ENCODE results near the gene TMED4. TPM values are rescaled to one million over a fixed set of nuclear protein-coding genes. Genes with fewer than 3 reads are reported as not detected.

The TMED4 gene
- total and polyA plus RNA-seq, 10 of the 15 experiments (the other 5 are each of a cell fraction or from before 2014, with no cell fraction given) = 20.8 to 71.3 (median 51.0) TPM

- TF ChIP-seq PAX8 (IDR thresholded peaks at IDR 0.05) (no peak), WRNIP1 (IDR thresholded peaks at IDR 0.05; ENCODE audit: borderline replicate concordance, low read depth, low read length) (no peak), BHLHE40 (IDR thresholded peaks at IDR 0.05; ENCODE audit: borderline replicate concordance in 1 of 2, low read depth in 2 of 2, low read length in 1 of 2) (no peak), TCF3 (IDR thresholded peaks at IDR 0.05; ENCODE audit: borderline replicate concordance, insufficient read depth, low read depth, low read length) (no peak), ZNF274 (IDR thresholded peaks at IDR 0.05; ENCODE audit: insufficient read depth, insufficient read length) (no peak), STAT3 (IDR thresholded peaks at IDR 0.05; ENCODE audit: low read depth, low read length) (no peak), CTCF (IDR thresholded peaks at IDR 0.05 in 2 of 3, conservative IDR thresholded peaks at IDR 0.05 in 1 of 3; ENCODE audit: control insufficient read depth in 2 of 3, extremely low read depth in 1 of 3, insufficient read depth in 1 of 3, low read depth in 3 of 3, low read length in 3 of 3) (no peak), EZH2 (IDR thresholded peaks at IDR 0.05; ENCODE audit: borderline replicate concordance, control insufficient read depth, low read depth, low read length) (no peak), SUZ12 (IDR thresholded peaks at IDR 0.05; ENCODE audit: unreplicated experiment) (no peak)
- TF ChIP-seq, protein P1, sequence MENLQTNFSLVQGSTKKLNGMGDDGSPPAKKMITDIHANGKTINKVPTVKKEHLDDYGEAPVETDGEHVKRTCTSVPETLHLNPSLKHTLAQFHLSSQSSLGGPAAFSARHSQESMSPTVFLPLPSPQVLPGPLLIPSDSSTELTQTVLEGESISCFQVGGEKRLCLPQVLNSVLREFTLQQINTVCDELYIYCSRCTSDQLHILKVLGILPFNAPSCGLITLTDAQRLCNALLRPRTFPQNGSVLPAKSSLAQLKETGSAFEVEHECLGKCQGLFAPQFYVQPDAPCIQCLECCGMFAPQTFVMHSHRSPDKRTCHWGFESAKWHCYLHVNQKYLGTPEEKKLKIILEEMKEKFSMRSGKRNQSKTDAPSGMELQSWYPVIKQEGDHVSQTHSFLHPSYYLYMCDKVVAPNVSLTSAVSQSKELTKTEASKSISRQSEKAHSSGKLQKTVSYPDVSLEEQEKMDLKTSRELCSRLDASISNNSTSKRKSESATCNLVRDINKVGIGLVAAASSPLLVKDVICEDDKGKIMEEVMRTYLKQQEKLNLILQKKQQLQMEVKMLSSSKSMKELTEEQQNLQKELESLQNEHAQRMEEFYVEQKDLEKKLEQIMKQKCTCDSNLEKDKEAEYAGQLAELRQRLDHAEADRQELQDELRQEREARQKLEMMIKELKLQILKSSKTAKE (IDR thresholded peaks at IDR 0.05; ENCODE audit: low read depth, poor library complexity, severe bottlenecking) = no peak
- TF ChIP-seq, protein P2, sequence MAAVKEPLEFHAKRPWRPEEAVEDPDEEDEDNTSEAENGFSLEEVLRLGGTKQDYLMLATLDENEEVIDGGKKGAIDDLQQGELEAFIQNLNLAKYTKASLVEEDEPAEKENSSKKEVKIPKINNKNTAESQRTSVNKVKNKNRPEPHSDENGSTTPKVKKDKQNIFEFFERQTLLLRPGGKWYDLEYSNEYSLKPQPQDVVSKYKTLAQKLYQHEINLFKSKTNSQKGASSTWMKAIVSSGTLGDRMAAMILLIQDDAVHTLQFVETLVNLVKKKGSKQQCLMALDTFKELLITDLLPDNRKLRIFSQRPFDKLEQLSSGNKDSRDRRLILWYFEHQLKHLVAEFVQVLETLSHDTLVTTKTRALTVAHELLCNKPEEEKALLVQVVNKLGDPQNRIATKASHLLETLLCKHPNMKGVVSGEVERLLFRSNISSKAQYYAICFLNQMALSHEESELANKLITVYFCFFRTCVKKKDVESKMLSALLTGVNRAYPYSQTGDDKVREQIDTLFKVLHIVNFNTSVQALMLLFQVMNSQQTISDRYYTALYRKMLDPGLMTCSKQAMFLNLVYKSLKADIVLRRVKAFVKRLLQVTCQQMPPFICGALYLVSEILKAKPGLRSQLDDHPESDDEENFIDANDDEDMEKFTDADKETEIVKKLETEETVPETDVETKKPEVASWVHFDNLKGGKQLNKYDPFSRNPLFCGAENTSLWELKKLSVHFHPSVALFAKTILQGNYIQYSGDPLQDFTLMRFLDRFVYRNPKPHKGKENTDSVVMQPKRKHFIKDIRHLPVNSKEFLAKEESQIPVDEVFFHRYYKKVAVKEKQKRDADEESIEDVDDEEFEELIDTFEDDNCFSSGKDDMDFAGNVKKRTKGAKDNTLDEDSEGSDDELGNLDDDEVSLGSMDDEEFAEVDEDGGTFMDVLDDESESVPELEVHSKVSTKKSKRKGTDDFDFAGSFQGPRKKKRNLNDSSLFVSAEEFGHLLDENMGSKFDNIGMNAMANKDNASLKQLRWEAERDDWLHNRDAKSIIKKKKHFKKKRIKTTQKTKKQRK (IDR thresholded peaks at IDR 0.05; ENCODE audit: low read depth, low read length) = no peak
- TF ChIP-seq, protein P3, sequence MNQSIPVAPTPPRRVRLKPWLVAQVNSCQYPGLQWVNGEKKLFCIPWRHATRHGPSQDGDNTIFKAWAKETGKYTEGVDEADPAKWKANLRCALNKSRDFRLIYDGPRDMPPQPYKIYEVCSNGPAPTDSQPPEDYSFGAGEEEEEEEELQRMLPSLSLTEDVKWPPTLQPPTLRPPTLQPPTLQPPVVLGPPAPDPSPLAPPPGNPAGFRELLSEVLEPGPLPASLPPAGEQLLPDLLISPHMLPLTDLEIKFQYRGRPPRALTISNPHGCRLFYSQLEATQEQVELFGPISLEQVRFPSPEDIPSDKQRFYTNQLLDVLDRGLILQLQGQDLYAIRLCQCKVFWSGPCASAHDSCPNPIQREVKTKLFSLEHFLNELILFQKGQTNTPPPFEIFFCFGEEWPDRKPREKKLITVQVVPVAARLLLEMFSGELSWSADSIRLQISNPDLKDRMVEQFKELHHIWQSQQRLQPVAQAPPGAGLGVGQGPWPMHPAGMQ (IDR thresholded peaks at IDR 0.05; ENCODE audit: borderline replicate concordance) = no peak
Observed at GRCh38 chr7:44618753-44619152, 36.7 kb upstream of the TMED4 start (continued).
